CD4-positive, alpha-beta T cell treated with Interleukin-4 for 4 hours (primary cell): ENCODE results near the gene POU5F2.

ENCODE experiments used
- DNase-seq: peaks from one replicate; pipeline ENCODE4 v3.0.0-alpha.2; 2020

POU5F2 gene

GRCh38 chr5:93715761-93716160, 25.6 kb downstream of the POU5F2 start:
- DNase-seq = no peak

GRCh38 chr5:93715327-93715726, 26.1 kb downstream of the POU5F2 start:
- DNase-seq = no peak

GRCh38 chr5:93708442-93708841, 33.0 kb downstream of the POU5F2 start:
- no peak for DNase-seq

GRCh38 chr5:93705896-93706295, 35.5 kb downstream of the POU5F2 start:
- no peak for DNase-seq

- no peak for DNase-seq
Measured at GRCh38 chr5:93704996-93705395, 36.4 kb downstream of the POU5F2 start.

GRCh38 chr5:93691997-93692396, 49.4 kb downstream of the POU5F2 start:
- DNase-seq = no peak
